ENCODE data around the gene CD4. TPM values are rescaled to one million over a fixed set of nuclear protein-coding genes. Genes with fewer than 3 reads are reported as not detected.

CD4 gene
- total and polyA plus RNA-seq, 10 of the 15 experiments (the other 5 are each of a cell fraction or from before 2014, with no cell fraction given) = 0.24 to 1.6 (median 0.69) TPM

DNA sequence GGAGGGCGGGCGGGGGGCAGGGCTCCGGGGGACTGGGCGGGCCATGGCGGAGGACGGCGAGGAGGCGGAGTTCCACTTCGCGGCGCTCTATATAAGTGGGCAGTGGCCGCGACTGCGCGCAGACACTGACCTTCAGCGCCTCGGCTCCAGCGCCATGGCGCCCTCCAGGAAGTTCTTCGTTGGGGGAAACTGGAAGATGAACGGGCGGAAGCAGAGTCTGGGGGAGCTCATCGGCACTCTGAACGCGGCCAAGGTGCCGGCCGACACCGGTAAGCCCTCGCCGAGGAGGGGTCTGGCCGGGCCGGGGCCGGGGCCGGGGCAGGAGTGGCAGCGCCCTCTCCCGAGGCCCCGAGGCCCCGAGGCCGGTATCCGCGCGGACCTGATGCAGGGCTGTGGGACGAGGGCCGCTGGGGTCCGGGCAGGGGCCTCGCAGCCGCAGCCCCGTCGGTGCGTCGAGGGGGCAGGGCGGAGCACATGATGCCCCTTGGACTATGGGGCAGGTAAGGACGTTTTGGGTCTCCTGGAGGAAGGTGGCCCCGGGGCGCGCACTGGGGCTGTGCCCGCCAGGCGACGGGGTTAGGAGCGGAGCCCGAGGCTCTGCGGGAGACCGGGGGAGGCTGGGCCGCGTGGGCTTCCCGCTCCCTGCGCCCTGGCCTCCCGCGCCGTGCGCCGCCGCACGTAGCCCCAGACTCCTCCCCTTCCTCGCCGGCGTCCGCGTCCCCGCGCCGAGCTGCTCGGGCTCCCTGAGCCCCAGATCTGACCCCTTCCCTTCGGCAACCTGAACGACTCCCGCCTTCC, 78.3 kb downstream of the CD4 start, which contains the start of gene TPI1 (continued):
- TF ChIP-seq, protein P1, sequence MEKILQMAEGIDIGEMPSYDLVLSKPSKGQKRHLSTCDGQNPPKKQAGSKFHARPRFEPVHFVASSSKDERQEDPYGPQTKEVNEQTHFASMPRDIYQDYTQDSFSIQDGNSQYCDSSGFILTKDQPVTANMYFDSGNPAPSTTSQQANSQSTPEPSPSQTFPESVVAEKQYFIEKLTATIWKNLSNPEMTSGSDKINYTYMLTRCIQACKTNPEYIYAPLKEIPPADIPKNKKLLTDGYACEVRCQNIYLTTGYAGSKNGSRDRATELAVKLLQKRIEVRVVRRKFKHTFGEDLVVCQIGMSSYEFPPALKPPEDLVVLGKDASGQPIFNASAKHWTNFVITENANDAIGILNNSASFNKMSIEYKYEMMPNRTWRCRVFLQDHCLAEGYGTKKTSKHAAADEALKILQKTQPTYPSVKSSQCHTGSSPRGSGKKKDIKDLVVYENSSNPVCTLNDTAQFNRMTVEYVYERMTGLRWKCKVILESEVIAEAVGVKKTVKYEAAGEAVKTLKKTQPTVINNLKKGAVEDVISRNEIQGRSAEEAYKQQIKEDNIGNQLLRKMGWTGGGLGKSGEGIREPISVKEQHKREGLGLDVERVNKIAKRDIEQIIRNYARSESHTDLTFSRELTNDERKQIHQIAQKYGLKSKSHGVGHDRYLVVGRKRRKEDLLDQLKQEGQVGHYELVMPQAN (conservative IDR thresholded peaks at IDR 0.05) = peak; percentile 90
- TF ChIP-seq ZSCAN29 (IDR thresholded peaks at IDR 0.05) (no peak), BCL11A (IDR thresholded peaks at IDR 0.05; ENCODE audit: low read depth, low read length) (no peak), SRF (IDR thresholded peaks at IDR 0.05; ENCODE audit: low read depth in 2 of 2, low read length in 2 of 2) (no peak), ASH2L (IDR thresholded peaks at IDR 0.05; ENCODE audit: borderline replicate concordance, low read depth) (no peak), LARP7 (IDR thresholded peaks at IDR 0.05) (peak; percentile 90), HDAC2 (IDR thresholded peaks at IDR 0.05) (no peak), NR2C1 (IDR thresholded peaks at IDR 0.05) (no peak), HDGF (IDR thresholded peaks at IDR 0.05) (no peak), ESRRA (IDR thresholded peaks at IDR 0.05; ENCODE audit: low read length) (no peak; the same call in 1 of the 2 replicates), MTA3 (IDR thresholded peaks at IDR 0.05; ENCODE audit: borderline replicate concordance, low read length) (no peak), JUND (IDR thresholded peaks at IDR 0.05; ENCODE audit: low read depth, low read length) (no peak), TCF12 (IDR thresholded peaks at IDR 0.05; ENCODE audit: low read depth, low read length) (peak; percentile 74; the same call in 1 of the 2 replicates), TAF1 (IDR thresholded peaks at IDR 0.05; ENCODE audit: borderline replicate concordance, low read depth, low read length) (peak; percentile 97), NFXL1 (IDR thresholded peaks at IDR 0.05; ENCODE audit: borderline replicate concordance) (no peak), JUNB (IDR thresholded peaks at IDR 0.05) (no peak), NFIC (IDR thresholded peaks at IDR 0.05; ENCODE audit: low read depth, low read length) (no peak), BHLHE40 (IDR thresholded peaks at IDR 0.05; ENCODE audit: borderline replicate concordance in 1 of 2, low read depth in 2 of 2, low read length in 1 of 2) (0 out of 4 replicates have a peak, but pooled peaks of 1 of the 2 experiments have one; percentile 28), YY1 (IDR thresholded peaks at IDR 0.05; ENCODE audit: low read depth, low read length) (peak; percentile 90), SUPT20H (IDR thresholded peaks at IDR 0.05; ENCODE audit: borderline replicate concordance, control insufficient read depth, low read depth, low read length) (no peak), CREM (IDR thresholded peaks at IDR 0.05; ENCODE audit: low read depth) (no peak), ZBED1 (IDR thresholded peaks at IDR 0.05; ENCODE audit: borderline replicate concordance) (no peak)
- TF ChIP-seq, protein P2, sequence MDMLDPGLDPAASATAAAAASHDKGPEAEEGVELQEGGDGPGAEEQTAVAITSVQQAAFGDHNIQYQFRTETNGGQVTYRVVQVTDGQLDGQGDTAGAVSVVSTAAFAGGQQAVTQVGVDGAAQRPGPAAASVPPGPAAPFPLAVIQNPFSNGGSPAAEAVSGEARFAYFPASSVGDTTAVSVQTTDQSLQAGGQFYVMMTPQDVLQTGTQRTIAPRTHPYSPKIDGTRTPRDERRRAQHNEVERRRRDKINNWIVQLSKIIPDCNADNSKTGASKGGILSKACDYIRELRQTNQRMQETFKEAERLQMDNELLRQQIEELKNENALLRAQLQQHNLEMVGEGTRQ (IDR thresholded peaks at IDR 0.05; ENCODE audit: borderline replicate concordance, low read depth, low read length) = no peak
- TF ChIP-seq, protein P3, sequence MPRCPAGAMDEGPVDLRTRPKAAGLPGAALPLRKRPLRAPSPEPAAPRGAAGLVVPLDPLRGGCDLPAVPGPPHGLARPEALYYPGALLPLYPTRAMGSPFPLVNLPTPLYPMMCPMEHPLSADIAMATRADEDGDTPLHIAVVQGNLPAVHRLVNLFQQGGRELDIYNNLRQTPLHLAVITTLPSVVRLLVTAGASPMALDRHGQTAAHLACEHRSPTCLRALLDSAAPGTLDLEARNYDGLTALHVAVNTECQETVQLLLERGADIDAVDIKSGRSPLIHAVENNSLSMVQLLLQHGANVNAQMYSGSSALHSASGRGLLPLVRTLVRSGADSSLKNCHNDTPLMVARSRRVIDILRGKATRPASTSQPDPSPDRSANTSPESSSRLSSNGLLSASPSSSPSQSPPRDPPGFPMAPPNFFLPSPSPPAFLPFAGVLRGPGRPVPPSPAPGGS (IDR thresholded peaks at IDR 0.05; ENCODE audit: borderline replicate concordance, insufficient read depth, low read depth, low read length, poor library complexity, severe bottlenecking) = no peak
- TF ChIP-seq, protein P4, sequence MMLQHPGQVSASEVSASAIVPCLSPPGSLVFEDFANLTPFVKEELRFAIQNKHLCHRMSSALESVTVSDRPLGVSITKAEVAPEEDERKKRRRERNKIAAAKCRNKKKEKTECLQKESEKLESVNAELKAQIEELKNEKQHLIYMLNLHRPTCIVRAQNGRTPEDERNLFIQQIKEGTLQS (IDR thresholded peaks at IDR 0.05; ENCODE audit: borderline replicate concordance, extremely low read depth, low read depth, low read length) = no peak
- TF ChIP-seq, protein P5, sequence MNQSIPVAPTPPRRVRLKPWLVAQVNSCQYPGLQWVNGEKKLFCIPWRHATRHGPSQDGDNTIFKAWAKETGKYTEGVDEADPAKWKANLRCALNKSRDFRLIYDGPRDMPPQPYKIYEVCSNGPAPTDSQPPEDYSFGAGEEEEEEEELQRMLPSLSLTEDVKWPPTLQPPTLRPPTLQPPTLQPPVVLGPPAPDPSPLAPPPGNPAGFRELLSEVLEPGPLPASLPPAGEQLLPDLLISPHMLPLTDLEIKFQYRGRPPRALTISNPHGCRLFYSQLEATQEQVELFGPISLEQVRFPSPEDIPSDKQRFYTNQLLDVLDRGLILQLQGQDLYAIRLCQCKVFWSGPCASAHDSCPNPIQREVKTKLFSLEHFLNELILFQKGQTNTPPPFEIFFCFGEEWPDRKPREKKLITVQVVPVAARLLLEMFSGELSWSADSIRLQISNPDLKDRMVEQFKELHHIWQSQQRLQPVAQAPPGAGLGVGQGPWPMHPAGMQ (IDR thresholded peaks at IDR 0.05; ENCODE audit: borderline replicate concordance) = no peak

All from GM12878 (cell line).